Measurements from ENCODE around the gene FIBP.

FIBP gene

DNA sequence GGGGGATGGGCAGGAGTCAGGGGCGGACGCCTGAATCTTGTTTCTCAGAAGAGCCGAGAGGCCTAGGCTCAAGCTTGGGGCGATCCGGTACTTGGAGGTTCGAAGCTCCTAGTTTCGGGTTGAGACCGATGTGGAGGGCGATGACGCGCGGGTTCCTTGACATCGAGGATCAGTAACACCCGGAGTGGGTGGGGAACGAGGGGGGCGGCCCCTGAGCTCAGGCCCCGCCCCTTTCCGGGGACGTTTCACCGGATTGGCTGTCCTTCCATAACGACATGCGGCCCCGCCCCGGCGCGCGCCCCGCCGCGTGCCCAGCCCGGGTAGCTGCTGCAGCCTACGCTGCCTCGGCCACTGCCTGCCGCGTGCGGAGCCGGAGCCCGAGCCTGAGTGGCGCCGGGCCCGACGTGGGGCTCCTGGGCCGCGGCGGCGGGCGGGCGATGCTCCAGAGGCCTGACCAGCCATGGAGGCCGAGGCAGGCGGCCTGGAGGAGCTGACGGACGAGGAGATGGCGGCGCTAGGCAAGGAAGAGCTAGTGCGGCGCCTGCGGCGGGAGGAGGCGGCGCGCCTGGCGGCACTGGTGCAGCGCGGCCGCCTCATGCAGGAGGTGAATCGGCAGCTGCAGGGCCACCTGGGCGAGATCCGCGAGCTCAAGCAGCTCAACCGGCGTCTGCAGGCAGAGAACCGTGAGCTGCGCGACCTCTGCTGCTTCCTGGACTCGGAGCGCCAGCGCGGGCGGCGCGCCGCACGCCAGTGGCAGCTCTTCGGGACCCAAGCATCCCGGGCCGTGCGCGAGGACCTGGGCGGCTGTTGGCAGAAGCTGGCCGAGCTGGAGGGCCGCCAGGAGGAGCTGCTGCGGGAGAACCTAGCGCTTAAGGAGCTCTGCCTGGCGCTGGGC is 2.3 kb upstream of the FIBP start, which contains the start of gene CCDC85B:
CCDC85B (plus strand) TSS at position 350 of the 895 bp plus-strand sequence; CDS start at position 461, 111 bp downstream.
- peak; percentile 93 for DNase-seq (ENCODE audit: low spot score)

GRCh38 chr11:65887723-65888162 is 528 bp downstream of the FIBP start:
- DNase-seq (ENCODE audit: low spot score) = peak; percentile 66

GRCh38 chr11:65886826-65887722 is 1.2 kb downstream of the FIBP start:
- no peak for DNase-seq (ENCODE audit: low spot score)

- DNase-seq (ENCODE audit: low spot score) = no peak
Measured at GRCh38 chr11:65885808-65886536, 2.3 kb downstream of the FIBP start.

DNA sequence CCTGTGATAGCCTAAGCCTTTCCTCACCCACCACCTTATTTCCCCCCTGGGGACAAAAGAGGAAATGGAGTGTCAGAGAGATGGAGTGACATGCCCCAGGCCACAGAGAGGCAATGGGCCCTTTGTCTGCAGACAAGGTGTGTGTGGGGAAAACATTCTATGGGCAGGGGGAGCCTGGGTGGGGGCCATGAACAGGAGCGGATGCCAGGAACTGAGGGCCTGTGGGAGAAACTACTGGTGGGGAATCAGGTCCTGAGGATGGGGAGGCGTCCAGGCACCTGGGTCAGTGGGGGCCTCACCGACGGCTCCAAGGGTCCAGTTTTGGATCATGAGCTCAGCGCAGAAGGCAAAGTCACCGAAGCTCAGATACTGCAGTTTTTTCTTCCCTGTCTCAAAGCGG is 3.0 kb downstream of the FIBP start:
- DNase-seq (ENCODE audit: low spot score) = no peak

DNA sequence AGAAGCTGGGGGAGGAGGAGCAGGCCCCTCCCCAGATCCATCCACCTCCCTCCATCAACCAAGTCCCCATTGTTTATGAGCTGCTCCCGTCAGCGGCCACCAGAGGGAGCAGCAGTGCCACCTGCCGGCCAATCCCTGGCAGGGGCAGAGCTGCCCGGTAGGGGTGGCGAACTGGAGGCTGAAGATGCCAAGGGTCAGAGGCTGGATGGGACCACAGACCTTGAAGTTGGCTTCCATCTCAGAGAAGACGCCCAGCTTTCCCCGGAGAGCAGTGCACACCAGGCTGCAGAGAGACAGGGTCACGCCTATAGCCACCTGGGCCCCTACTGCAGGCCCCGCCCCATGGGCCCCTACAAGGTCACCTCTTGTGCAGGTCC is 3.6 kb downstream of the FIBP start:
- DNase-seq (ENCODE audit: low spot score) = peak; percentile 89

DNA sequence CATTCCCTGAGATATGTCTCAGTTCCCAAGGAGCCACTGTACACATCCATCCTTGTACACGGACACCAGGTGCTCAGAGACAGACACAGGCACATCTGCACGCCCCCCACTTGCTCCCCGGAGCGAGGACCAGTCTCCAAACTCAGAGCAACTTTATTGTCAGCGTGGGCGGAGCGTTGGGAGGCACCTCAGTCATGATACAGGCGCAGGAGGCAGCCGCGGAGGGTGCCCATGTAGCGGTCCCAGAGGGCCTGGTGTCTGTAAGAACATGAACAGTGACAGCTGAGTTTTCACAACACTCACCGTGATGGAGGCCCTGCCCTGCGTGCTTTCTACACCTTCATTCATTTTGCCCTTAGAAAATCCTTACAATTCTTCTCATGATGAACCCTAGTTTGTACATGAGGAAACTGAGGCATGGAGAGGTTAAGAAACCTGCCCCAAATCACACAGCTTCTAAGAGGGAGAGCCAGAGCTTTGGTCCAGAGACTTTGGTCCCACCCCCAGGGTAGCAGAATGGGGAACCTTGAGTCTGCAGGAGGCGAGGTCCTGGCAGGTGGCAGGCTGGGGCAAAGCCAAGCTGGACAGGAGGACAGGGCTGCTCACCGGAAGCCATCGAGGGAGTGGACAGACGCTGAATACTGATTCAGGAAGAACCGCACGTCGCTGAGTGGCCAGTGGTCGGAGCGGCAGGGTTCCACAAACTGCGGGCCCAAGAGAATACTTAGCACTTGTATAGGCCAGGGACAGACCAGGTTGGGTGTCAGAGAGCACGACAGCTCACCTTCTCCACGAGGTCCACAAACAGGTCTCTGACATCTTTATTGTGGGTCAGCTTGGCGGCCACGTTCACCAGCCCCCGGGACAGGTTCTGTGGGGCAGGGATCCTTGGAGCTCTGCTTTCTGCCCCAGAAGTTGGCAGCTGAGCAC is 4.2 kb downstream of the FIBP start:
- no peak for DNase-seq (ENCODE audit: low spot score)

DNA sequence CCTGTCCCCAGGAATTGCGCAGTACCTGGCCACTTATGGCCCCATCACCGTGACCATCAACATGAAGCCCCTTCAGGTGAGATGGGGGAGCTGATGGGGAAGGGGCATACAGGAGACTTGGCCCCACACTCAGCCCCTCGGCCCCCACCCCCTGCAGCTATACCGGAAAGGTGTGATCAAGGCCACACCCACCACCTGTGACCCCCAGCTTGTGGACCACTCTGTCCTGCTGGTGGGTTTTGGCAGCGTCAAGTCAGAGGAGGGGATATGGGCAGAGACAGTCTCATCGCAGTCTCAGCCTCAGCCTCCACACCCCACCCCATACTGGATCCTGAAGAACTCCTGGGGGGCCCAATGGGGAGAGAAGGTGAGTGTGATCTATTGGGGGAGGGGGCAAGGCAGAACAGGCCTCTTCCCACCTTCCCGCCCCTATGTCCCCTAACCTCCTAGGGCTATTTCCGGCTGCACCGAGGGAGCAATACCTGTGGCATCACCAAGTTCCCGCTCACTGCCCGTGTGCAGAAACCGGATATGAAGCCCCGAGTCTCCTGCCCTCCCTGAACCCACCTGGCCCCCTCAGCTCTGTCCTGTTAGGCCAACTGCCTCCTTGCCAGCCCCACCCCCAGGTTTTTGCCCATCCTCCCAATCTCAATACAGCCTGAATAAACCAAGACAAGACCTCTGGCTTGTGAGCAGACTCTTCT is 5.1 kb downstream of the FIBP start:
- DNase-seq (ENCODE audit: low spot score) = no peak

DNA sequence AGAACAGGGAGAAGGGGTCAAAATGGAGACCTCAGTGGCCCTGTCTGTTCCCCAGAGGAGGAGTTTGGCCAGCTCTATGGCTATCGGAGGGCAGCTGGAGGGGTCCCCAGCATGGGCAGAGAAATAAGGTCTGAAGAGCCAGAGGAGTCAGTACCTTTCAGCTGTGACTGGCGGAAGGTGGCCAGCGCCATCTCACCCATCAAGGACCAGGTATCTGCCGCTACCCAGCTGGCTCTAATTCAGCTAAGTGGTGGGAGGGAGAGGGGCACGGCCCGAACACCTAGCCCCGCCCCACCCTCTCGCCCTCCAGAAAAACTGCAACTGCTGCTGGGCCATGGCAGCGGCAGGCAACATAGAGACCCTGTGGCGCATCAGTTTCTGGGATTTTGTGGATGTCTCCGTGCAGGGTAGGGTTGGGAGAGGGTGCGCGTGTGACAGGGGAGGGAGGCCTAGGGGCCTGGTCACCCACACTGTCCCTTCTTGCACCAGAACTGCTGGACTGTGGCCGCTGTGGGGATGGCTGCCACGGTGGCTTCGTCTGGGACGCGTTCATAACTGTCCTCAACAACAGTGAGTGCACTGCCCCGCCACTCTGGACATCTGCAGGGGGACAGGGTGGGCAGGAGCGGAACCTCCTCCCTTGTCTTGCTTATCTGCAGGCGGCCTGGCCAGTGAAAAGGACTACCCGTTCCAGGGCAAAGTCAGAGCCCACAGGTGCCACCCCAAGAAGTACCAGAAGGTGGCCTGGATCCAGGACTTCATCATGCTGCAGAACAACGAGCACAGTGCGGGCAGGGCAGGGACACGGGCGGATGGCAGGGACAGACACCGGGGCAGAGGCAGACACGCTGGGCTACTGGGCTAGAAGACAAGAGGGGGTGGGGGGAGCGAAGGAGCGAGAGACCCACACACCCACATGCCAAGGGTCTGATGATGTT is 5.9 kb downstream of the FIBP start:
- no peak for DNase-seq (ENCODE audit: low spot score)

DNA sequence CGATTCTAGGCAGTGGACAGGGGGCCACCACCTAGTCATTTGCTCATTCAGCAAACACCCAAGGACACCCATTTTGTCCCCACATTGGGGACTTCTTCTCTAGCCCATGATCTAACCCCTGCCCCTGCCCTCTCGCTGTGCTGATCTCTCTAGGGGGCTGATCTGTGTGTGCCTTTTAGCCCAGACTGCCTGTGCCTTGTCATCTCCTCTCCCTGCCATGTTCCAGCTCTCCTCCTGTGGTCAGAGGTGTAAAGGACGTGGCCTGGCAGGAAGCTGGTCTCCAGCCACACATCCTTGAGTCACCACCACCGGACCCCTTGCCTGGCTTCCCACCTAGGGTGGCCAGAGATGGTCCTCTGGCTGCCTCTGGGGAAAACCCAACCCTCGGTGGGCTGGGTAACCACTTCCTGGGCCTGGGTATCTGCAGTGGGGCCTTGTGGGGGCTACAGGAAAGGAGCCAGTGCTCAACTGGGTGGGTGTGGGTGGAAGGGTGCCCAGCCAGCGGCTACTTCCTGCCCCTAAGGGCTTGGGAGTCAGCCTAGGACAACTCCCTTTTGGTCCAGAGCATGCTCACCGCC is 7.3 kb downstream of the FIBP start:
- no peak for DNase-seq (ENCODE audit: low spot score)

GRCh38 chr11:65880027-65880426 is 8.2 kb downstream of the FIBP start:
- no peak for DNase-seq (ENCODE audit: low spot score)

GRCh38 chr11:65879617-65880016 is 8.7 kb downstream of the FIBP start, which contains the start of gene CTSW:
Gene CTSW, plus strand, starts transcription at chr11:65879837. Its CDS starts 18 bp downstream, at chr11:65879855.
- DNase-seq (ENCODE audit: low spot score) = no peak

GRCh38 chr11:65873318-65874156 is 14.7 kb downstream of the FIBP start:
- DNase-seq (ENCODE audit: low spot score) = peak; percentile 95

GRCh38 chr11:65872586-65873317 is 15.5 kb downstream of the FIBP start, which contains the start of gene EFEMP2:
Gene EFEMP2, minus strand, starts transcription at chr11:65872800. Its CDS starts 446 bp downstream, at chr11:65872354.
- peak; percentile 65 for DNase-seq (ENCODE audit: low spot score)

- DNase-seq (ENCODE audit: low spot score) = no peak
Measured at GRCh38 chr11:65871811-65872548, 16.3 kb downstream of the FIBP start.

Measured in iPS-NIHi11 (cell line).